AG04449 (cell line): ENCODE results near the gene ATP2A3.

ENCODE experiments used
- CTCF ChIA-PET: fragments of 350-600 bp; formaldehyde crosslinking; extraction: SDS; loops from one replicate; lab custom pipeline; 2021; ENCODE audit warnings: antibody characterized with exemption; lab: Yijun Ruan, JAX
- POLR2A ChIA-PET: fragments of 400-600, 350-600 bp; formaldehyde crosslinking; extraction: SDS; loops from one replicate; lab custom pipeline; 2020; ENCODE audit warnings: antibody characterized with exemption, inconsistent platforms; lab: Yijun Ruan, JAX
- DNase-seq: peaks from one replicate; pipeline ENCODE4 v3.0.0-alpha.2; 2010; ENCODE audit warnings: low read depth, low spot score
- H3K4me3 ChIP-seq: 2 replicates; pipeline ENCODE4 v1.5.1; 2011; ENCODE audit warnings: low read depth, mild to moderate bottlenecking, control low read depth, low read length
- CTCF ChIP-seq: IDR thresholded peaks from one replicate; pipeline ENCODE4 v1.5.1; 2011; ENCODE audit warnings: mild to moderate bottlenecking, moderate library complexity, low read length, control low read depth, inconsistent platforms; ENCODE audit not compliant: insufficient read depth; ENCODE audit errors: missing control alignments

The ATP2A3 gene

GRCh38 chr17:3921006-3921405, 43.2 kb downstream of the ATP2A3 start:
- CTCF ChIA-PET: interaction anchor here (1.1 to 2.6 kb wide), 3 partner anchors 9 to 84 kb away, joined by 3 to 10 read pairs (median 6); no protein-coding TSS in a partner anchor
- POLR2A ChIA-PET: no interaction called here
- DNase-seq: no peak
- TF ChIP-seq CTCF: no peak
- no peak overlapping the region for H3K4me3 ChIP-seq

GRCh38 chr17:3919123-3919624, 45.1 kb downstream of the ATP2A3 start:
- H3K4me3 ChIP-seq: no peak overlapping the region
- POLR2A ChIA-PET: no interaction called here
- TF ChIP-seq CTCF: no peak
- no peak for DNase-seq
- CTCF ChIA-PET: interaction anchor here (2.6 kb wide), 1 partner anchor 86 kb away, joined by 10 read pairs; no protein-coding TSS in a partner anchor

GRCh38 chr17:3918372-3919122, 45.7 kb downstream of the ATP2A3 start:
- TF ChIP-seq CTCF: no peak
- no peak for DNase-seq
- H3K4me3 ChIP-seq: no peak overlapping the region
- ChIA-PET POLR2A (no interaction called here), CTCF (no interaction called here)

GRCh38 chr17:3917391-3917931, 46.8 kb downstream of the ATP2A3 start:
- no peak overlapping the region for H3K4me3 ChIP-seq
- no peak for TF ChIP-seq CTCF
- DNase-seq: no peak
- POLR2A ChIA-PET: no interaction called here
- CTCF ChIA-PET: interaction anchor here (1.9 to 7.6 kb wide), 5 partner anchors 9 to 180 kb away, joined by 7 to 137 read pairs (median 62); no protein-coding TSS in a partner anchor

GRCh38 chr17:3916825-3917224, 47.4 kb downstream of the ATP2A3 start:
- DNase-seq: no peak
- POLR2A ChIA-PET: no interaction called here
- no peak for TF ChIP-seq CTCF
- CTCF ChIA-PET: interaction anchor here (0.7 to 7.6 kb wide), 9 partner anchors 10 to 179 kb away, joined by 3 to 137 read pairs (median 7); no protein-coding TSS in a partner anchor
- no peak overlapping the region for H3K4me3 ChIP-seq
